Stimulated activated CD8-positive, alpha-beta memory T cell treated with anti-CD3 and anti-CD28 coated beads, Interleukin-7, amount 100 ng/mL, for 48 hours (primary cell): Measurements from ENCODE around the gene PLXNB3.
A peak's percentile ranks its signal among the peaks of the same experiment; 100 is the strongest.

Experiments
- DNase-seq, 2 donors: peaks; one replicate each; pipeline ENCODE4 v3.0.0-alpha.2; 2020; ENCODE audit warnings: low read depth in 1 of 2; ENCODE audit errors: extremely low read depth in 1 of 2

The PLXNB3 gene

DNA sequence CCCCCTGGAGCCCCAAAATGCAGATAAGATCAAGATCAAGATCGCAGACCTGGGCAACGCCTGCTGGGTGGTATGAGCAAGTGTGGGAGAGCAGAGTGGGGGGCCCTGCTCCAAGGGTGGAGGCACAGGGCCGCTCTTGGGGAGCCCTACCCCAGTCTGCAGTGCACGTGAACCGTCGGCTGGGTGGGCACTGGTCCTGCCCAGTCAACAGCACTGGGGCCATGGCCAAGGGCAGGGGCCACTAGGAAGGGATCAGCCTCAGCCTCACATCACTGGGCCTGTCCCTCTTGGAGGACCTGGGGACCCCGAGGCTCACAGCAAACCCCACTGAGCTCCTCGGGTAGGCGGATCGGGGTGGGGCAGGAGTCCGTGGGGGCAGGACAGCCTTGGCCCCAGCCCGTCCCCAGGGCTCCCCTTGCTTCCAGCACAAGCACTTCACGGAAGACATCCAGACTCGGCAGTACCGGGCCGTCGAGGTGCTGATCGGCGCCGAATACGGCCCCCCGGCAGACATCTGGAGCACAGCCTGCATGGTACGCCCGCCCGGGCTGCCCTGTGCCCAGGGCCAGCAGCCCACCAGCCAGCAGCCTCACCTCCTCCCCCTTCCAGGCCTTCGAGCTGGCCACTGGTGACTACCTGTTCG lies 20.4 kb downstream of the PLXNB3 start:
- no peak for DNase-seq

DNA sequence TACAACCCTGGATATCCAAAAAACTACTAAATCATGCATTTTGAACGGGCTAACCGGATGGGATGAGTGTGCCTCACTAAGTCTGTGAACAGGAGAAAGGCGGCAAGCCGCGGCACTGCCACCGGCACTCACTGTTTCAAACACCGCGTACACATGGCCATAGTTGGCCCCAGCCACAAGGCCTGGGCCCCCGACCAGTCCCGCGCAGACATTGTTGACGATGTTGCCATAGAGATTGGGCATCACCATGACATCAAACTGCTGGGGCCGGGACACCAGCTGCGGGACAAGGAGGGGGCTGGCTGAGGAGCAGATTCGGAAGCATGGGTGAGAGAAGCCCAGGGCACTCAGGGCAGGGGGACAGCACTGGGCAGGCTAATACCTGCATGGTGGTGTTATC lies 22.6 kb downstream of the PLXNB3 start:
- DNase-seq, result no peak

- no peak for DNase-seq
Observed at GRCh38 chrX:153789654-153790053, 25.6 kb downstream of the PLXNB3 start.

DNA sequence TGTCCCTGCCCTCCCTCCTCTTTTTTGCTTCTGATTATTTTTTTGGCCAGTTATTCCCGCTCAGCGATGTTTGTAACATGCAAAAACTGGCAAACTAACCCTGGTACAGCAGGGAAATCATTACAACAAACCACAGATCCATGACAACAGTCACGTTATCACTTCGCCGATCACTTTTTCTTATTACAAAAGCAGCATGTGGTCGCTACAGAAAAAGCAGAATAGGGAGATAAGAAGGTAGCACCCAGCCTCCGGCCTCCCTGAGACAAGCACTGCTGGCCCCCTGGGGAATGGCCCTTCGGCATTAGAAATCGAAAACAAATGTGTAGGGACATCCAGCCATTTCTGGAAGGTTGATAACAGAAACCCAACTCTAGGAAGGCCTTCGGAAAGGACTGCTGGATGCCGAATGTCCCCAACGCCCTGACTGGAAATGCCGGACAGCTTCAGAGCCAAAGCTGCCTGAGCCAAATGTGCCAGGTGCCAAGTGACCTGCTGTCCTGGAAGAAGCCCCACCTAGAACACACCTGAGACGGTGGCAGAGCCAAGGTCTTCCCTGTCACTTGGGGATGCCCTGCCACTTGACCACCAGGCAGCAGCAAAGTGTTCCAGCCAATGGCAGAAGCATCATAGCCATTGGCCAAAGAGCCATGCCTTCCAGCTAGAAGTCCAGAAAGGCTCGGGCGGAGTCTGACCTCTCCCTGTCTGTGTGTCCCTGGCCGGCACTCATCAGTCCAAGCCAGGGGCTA lies 27.2 kb downstream of the PLXNB3 start:
- DNase-seq, result no peak

GRCh38 chrX:153792368-153792767 lies 28.3 kb downstream of the PLXNB3 start:
- no peak for DNase-seq

- no peak for DNase-seq
Observed at GRCh38 chrX:153793291-153793690, 29.2 kb downstream of the PLXNB3 start.

GRCh38 chrX:153794018-153794896 lies 30.2 kb downstream of the PLXNB3 start, which contains the start of the genes IDH3G and SSR4:
Gene IDH3G (minus strand): TSS chrX:153794375. CDS start chrX:153794326, 49 bp downstream.
Gene SSR4 (plus strand): TSS chrX:153794668. CDS start chrX:153794688, 20 bp downstream.
- peak; percentile 81 for DNase-seq

GRCh38 chrX:153794897-153795816 lies 31.1 kb downstream of the PLXNB3 start:
- no peak for DNase-seq

DNA sequence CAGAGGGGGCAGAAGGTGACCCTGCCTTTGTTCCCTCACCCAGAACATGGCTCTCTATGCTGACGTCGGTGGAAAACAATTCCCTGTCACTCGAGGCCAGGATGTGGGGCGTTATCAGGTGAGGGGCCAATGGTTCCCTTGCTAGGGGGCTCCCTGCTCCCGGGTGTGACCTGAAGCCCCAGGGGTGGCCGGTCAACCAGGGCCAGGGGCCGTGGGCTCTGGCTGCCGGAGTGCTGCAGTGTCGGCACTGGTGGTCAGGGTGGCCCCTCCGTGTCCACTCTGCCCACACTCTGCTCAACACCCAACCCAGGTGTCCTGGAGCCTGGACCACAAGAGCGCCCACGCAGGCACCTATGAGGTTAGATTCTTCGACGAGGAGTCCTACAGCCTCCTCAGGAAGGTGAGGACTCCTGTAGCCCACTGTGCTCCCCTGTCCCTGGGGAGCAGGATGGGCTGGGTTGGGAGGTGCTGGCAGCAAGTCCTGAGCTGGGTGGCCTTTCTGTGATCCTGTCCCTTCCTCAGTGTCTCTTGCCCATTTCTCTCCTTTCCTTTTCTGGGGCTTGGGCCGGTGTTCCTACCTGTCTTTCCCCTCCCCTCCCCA lies 33.5 kb downstream of the PLXNB3 start:
- no peak for DNase-seq

- no peak for DNase-seq
Observed at GRCh38 chrX:153799326-153799725, 35.3 kb downstream of the PLXNB3 start.

DNA sequence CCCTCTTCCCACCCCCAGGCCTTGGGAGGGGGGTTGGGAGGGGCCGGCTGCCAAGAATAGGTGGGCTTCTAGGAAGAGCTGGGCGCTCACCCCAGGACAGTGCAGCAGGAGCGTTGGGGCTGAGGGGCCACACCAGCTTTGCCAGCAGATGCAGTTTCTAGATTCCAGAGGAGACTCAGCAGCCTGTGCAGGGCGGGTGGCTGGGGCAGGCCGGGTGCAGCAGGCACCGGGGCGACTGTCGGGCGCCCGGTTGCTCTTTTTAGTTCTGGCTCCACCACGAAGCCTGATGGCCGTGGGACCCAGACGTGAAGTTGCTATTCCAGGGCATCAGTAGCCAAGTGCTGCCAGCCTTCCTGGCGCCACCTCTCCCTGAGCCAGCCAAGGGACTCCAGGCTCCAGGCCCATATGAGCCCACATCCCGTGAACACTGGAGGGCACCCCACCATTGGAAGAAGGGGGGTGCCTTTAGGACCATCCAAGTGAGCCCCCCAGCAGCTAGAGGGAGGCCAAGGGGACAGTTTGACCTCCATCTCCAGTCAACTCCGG lies 36.2 kb downstream of the PLXNB3 start:
- DNase-seq, result no peak

- DNase-seq, result no peak
Observed at GRCh38 chrX:153800746-153801145, 36.7 kb downstream of the PLXNB3 start.

DNA sequence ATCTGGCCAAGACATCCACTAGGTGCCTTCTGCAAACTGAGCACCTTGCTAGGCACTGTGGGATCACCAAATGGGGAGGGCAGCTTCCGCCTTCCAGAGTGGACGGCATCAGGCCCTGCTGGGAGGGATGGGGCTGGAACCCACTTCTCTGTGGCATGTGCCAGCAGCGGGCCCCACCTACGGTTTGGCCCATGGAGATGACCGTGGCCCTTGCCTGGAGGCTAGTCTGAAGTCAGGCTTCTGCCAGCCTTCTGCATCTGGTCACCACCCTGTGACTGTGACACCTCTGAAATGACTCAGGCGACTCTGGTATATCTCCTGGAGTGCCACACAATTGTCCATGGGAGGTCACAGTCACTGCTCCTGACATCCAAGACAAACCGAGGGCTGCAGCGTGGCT lies 37.6 kb downstream of the PLXNB3 start:
- no peak for DNase-seq

- no peak for DNase-seq
Observed at GRCh38 chrX:153802513-153803045, 38.5 kb downstream of the PLXNB3 start.

GRCh38 chrX:153803211-153804099 lies 39.4 kb downstream of the PLXNB3 start:
- no peak for DNase-seq

GRCh38 chrX:153804100-153804595 lies 40.1 kb downstream of the PLXNB3 start:
- DNase-seq, result no peak

DNA sequence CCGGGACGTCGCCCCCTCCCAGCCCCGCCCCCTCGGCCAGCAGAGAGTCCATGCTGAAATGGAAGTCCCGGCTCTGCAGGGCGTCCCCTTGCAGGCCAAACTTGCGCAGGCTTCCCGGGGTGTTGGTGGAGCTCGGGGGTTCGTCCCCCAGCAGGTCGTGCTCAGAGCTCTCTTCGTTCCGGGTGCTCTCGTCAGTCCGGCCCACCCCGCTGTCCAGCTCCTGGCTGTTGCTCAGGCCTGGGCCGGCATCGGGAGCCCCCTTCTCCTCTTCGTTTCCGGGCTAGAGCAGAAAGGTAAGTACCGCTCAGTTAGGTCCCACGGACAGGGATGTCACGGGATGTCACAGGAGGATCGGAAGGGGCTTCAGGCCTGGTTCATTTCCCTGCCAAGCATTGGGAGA lies 40.6 kb downstream of the PLXNB3 start:
- DNase-seq, result no peak

DNA sequence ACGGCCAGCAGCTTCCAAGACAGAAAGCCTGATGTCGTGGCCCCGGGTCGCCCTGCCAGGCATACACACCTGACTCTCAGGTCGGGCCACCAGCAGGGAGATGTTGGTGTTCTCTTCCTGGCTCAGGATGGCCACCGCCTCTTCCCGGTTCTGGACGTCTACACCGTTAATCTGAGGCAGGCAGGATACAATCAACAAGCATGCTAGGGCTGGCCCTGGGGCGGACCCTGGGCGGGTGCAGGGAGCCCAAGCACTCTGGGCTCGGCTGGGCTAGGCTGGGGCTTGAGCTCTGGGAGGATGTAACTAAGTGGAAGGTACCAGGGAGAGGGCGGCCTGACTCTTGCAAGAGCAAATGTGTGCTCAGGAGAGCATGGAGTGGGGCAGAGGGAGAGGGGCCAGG lies 41.4 kb downstream of the PLXNB3 start:
- no peak for DNase-seq
